Stimulated activated memory B cell treated with anti-CD40 and anti-IgM and Interleukin-4, amounts not matched to agents 10 μg/mL and 1 μg/mL and 100 μg/mL, for 72 hours (primary cell): ENCODE measurements around the gene PTHLH.
A peak's percentile ranks its signal among the peaks of the same experiment; 100 is the strongest.

Source experiments
- ATAC-seq: fragments of 150-1000 bp; cut with Tn5 transposase; 2 replicates; pipeline ENCODE4 v1.10.0; 2021
- H3K27ac Mint-ChIP-seq: one replicate; pipeline ENCODE4 v1.8.0; 2022; ENCODE audit warnings: mild to moderate bottlenecking, mixed read lengths
- H3K27me3 Mint-ChIP-seq: one replicate; pipeline ENCODE4 v1.8.0; 2022; ENCODE audit warnings: mixed read lengths
- H3K36me3 Mint-ChIP-seq: one replicate; pipeline ENCODE4 v1.8.0; 2022; ENCODE audit warnings: mixed read lengths
- H3K4me1 Mint-ChIP-seq: one replicate; pipeline ENCODE4 v1.8.0; 2022; ENCODE audit warnings: mixed read lengths
- H3K4me3 Mint-ChIP-seq: one replicate; pipeline ENCODE4 v1.8.0; 2022; ENCODE audit warnings: mild to moderate bottlenecking, moderate library complexity, mixed read lengths
- H3K9me3 Mint-ChIP-seq: one replicate; pipeline ENCODE4 v1.8.0; 2022; ENCODE audit warnings: mixed read lengths

PTHLH gene

DNA sequence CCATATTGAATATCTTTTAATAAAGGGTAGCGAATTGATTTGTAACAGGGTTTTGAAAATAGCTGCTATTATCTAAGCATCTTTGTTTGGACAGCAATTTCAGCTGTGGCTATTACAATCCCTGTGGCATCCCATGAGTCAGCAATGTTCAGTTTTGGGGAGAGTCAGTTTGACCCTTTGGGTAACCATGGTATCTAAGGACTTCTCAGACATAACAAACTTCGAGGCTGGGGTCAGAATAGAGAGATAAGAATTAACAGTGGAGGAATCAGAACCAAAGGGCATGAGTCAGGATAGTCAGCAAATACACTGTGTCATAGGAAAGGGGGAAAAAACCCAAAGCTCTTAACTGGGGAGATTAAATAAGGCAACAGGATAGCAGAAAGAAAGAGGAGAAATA lies 11.7 kb upstream of the PTHLH start:
- no peaks in the 10 kb centered on the region for H3K36me3 Mint-ChIP-seq
- no peak overlapping the region for H3K27ac Mint-ChIP-seq
- H3K4me3 Mint-ChIP-seq = no peak overlapping the region
- no peaks in the 10 kb centered on the region for H3K9me3 Mint-ChIP-seq
- no peak for ATAC-seq
- peaks cover 30% of the 10 kb centered on the region for H3K27me3 Mint-ChIP-seq
- H3K4me1 Mint-ChIP-seq = no peaks in the 10 kb centered on the region

DNA sequence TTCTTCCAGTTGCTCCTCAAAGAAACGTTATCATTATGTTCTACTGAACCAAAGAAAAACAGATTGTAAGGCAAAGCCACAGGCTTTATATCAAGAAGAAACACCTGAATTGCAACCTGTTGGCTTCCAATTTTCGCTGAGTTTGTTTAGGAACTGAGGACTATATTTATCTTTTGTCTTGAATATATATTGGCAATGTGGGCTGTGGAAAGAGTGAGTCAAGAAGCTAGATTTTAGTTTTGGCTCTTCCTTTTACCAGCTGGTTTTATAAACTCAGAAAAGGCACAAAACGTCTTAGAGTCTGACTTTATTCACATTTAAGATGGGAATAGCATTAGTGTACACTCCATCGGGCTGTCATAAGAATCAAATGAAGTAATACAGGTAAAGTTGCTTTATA lies 10.4 kb upstream of the PTHLH start:
- Mint-ChIP-seq H3K27me3 (peaks cover 43% of the 10 kb centered on the region), H3K9me3 (no peaks in the 10 kb centered on the region), H3K27ac (no peak overlapping the region), H3K4me1 (no peaks in the 10 kb centered on the region), H3K4me3 (no peak overlapping the region), H3K36me3 (no peaks in the 10 kb centered on the region)
- ATAC-seq = no peak

DNA sequence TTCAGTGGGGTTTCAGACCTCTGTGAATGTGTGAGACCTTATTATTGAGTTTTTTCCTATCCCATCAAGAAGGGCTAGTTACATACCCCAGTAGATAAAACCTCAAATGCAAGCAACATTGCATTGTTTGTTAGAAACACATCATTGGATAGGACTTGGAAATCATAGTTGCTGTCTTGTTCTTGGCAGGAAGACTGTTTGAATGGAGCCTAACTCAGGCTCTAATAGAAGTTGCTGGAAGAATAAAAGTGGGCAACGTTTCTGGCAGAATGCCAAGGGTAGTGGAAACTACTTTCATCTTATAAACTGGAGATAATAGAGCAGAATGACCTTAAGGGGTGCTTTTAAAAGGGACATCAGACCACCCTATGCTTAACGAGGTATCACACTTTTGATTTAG lies 9.9 kb upstream of the PTHLH start:
- Mint-ChIP-seq H3K27ac (no peak overlapping the region), H3K4me1 (no peaks in the 10 kb centered on the region), H3K9me3 (no peaks in the 10 kb centered on the region), H3K27me3 (peaks cover 49% of the 10 kb centered on the region), H3K4me3 (no peak overlapping the region), H3K36me3 (no peaks in the 10 kb centered on the region)
- ATAC-seq = no peak

DNA sequence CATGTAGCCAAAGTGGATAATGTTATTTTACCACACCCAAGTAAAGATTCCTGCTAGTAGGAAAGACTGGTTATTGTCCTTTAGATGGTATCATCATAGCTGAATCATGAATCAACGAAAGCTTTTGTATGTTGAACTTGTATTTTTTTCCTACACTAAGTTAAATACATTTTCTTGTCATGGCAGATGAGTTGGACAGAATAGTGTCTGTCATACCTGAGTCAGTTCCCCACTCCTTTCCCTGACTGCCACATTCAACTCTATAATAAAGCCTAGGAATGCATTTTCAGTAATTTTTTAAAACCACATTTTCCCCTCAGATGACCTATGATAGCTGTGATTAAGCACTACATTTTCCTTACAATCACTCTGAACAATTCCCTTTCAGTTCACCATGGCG lies 9.3 kb upstream of the PTHLH start:
- no peak overlapping the region for H3K4me3 Mint-ChIP-seq
- peaks cover 53% of the 10 kb centered on the region for H3K27me3 Mint-ChIP-seq
- no peaks in the 10 kb centered on the region for H3K36me3 Mint-ChIP-seq
- no peaks in the 10 kb centered on the region for H3K4me1 Mint-ChIP-seq
- no peaks in the 10 kb centered on the region for H3K9me3 Mint-ChIP-seq
- no peak overlapping the region for H3K27ac Mint-ChIP-seq
- no peak for ATAC-seq

GRCh38 chr12:27979145-27979544 lies 6.6 kb upstream of the PTHLH start:
- no peak for ATAC-seq
- H3K9me3 Mint-ChIP-seq = no peaks in the 10 kb centered on the region
- H3K4me3 Mint-ChIP-seq = no peak overlapping the region
- no peaks in the 10 kb centered on the region for H3K4me1 Mint-ChIP-seq
- H3K27ac Mint-ChIP-seq = no peak overlapping the region
- no peaks in the 10 kb centered on the region for H3K36me3 Mint-ChIP-seq
- H3K27me3 Mint-ChIP-seq = peaks cover 77% of the 10 kb centered on the region

DNA sequence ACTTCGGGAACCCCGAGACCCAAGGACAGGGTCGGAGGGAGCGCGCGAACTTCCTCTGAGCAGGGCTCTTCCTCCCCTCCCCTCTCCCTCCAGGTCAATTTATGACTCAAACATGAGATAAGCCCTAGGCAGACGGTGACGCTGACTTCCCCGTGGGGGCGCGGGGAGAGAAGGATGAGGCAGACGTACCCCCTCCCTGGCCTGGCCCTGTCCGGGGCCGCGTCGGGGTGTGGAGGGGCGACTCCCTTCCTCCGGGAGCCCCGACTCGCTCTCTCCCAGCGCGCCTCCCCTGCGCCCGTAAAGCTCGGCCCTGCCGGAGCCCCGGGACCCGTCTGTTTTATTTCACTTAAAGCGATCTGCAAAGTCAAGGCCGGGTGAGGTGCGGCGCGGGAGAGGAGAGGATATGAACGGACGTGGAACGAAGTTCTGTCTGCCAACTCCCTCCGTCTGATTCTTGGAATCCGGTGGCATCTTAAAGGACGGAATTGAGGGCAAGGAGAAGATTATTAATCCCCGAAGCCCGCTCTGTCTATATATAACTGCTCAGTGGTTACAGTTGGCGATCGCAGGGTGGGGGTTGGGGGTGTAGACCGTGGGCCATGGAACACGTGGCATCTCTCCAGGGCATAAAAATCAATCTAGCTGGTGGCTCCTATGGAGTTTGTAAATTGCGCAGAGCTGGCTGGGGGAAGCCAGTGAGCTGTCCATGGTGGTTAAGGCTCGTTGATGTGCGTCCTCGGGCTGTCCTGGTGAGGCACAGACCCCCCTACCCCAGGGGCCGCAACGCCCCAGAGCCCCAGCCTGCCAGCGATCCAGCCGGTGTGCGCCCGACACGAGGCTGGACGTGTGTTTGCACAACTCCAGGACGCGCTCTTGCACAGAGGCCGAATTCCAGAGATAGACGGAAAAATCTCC lies 2.9 kb upstream of the PTHLH start:
- Mint-ChIP-seq H3K27me3 (peaks cover 89% of the 10 kb centered on the region), H3K36me3 (no peaks in the 10 kb centered on the region), H3K4me1 (peaks cover 10% of the 10 kb centered on the region), H3K4me3 (no peak overlapping the region), H3K27ac (no peak overlapping the region), H3K9me3 (no peaks in the 10 kb centered on the region)
- ATAC-seq = no peak

DNA sequence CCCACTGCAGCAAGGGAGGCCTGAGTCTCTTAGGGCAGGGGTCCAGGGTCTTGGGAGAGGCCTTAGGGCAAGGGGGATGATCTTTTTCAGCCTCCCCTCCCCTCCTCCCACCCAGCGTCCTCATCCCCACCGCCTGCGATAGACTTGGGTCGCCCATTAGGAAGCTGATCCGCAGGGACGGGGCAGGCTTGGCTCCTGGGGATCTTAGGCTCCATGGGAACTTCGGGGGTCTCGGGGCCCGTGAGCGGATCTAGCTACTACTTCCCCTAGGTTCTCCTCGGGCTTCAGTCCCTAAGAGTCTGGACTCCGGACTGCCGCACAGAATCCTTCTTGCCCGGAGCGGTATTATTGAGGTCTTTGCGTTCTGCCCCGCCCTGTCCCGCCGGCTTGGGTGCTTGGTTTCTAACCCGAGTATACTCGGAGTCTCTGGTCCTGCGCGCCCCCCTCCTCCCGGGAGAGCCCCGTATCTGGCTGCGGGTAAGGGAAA lies 2.2 kb upstream of the PTHLH start:
- no peak overlapping the region for H3K27ac Mint-ChIP-seq
- H3K4me3 Mint-ChIP-seq = no peak overlapping the region
- no peaks in the 10 kb centered on the region for H3K9me3 Mint-ChIP-seq
- peaks cover 13% of the 10 kb centered on the region for H3K4me1 Mint-ChIP-seq
- no peak for ATAC-seq
- no peaks in the 10 kb centered on the region for H3K36me3 Mint-ChIP-seq
- peaks cover 88% of the 10 kb centered on the region for H3K27me3 Mint-ChIP-seq

DNA sequence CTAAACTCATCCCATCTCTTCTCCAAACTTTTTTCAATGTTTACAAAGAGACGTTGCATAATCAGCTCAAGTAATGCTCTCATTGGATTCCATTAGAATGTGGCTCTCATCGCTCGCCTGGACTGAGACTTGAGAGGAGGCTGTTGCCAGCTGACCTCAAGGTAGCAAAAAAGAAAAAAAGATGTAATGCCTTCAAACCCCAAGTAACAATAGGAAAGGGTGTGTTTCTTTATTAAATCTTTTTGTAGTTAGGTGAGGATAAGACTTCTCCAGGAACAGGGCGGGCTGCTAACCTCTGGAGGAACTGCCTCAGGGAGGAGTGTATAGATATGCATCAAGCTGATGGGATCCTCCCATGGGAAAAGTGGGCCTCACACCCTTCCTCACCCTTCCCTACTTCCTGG lies 956 bp upstream of the PTHLH start:
- Mint-ChIP-seq H3K27me3 (peaks cover 88% of the 10 kb centered on the region), H3K9me3 (no peaks in the 10 kb centered on the region), H3K4me1 (peaks cover 25% of the 10 kb centered on the region), H3K36me3 (no peaks in the 10 kb centered on the region), H3K27ac (no peak overlapping the region), H3K4me3 (no peak overlapping the region)
- ATAC-seq = no peak

DNA sequence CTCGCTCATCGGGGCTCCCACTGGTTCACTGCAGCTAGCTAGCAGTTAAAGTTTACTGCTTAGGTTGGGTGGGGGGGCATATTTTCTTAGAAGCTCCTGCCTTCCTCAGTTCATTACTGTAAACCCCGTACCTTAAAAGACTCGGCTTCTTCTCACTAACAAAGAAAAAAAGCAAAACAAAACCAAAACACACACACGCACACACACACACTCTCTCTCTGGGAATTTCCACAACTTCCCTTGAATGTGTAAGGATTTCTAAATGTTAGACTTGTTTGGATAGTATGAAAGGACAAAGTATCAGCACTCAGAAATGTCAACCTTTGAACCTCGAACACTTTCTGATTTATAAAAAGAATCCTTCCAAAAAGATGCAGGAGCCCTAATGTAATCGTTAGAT lies 927 bp downstream of the PTHLH start:
- H3K9me3 Mint-ChIP-seq = no peaks in the 10 kb centered on the region
- peaks cover 25% of the 10 kb centered on the region for H3K4me1 Mint-ChIP-seq
- H3K27ac Mint-ChIP-seq = no peak overlapping the region
- H3K27me3 Mint-ChIP-seq = peaks cover 81% of the 10 kb centered on the region
- H3K36me3 Mint-ChIP-seq = no peaks in the 10 kb centered on the region
- no peak for ATAC-seq
- no peak overlapping the region for H3K4me3 Mint-ChIP-seq

DNA sequence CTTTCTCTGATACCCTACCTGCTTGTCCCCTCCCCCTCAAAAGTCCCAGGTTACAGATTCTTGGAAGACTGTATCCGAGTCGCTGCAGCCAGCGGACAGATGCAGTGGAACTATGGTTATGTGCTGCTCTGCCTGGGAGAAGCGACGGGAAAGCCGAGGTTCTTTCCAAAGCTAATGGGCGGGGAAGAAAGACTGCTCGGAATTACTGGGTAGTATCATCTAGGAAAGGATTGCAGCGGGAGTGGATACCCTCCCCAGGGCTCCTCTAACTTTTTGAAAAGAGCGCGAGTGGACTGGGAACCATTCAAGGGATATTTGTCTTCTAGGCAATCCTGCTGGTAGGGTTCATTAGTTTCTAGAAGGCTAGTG lies 1.4 kb downstream of the PTHLH start:
- Mint-ChIP-seq H3K27me3 (peaks cover 77% of the 10 kb centered on the region), H3K4me1 (peaks cover 25% of the 10 kb centered on the region), H3K36me3 (no peaks in the 10 kb centered on the region), H3K27ac (no peak overlapping the region), H3K4me3 (peak overlapping the region; percentile 51), H3K9me3 (no peaks in the 10 kb centered on the region)
- no peak for ATAC-seq

DNA sequence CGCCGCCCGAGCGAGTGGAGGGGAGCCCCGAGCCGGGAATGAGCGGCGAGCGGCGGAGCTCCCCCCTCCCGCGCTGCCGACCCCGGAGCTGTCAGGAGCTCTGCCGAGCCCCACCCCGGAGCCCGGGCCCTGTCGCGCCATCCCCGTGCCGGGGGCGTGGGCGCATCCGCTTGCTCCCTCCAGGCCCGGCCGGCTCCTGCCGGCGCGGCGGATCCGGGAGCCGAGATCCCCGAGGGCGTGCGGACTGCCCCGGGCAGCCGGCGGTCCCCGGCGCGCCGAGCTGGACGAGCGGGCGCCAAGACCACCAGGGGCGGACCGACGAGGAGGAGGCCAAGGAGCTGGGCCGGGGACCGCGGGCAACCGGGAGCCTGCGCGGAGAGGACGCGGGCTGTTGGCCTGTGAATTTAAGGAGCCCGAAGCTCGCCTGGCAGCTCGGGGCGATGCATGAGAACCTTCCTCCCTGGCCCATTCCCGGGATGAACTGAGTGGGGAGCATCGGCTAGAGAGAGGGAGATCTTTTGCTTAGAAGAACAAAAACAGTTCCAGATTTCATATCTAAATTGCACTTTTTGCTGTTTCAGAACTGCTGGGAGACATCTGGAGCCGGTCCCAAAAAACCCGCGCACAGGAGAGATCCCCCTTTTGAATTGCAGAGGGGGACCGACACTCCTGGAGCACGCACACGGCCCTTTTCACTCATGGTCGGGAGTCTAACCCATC lies 2.0 kb downstream of the PTHLH start:
- H3K27ac Mint-ChIP-seq = no peak overlapping the region
- H3K27me3 Mint-ChIP-seq = peaks cover 72% of the 10 kb centered on the region
- no peaks in the 10 kb centered on the region for H3K9me3 Mint-ChIP-seq
- peak overlapping the region; percentile 51 for H3K4me3 Mint-ChIP-seq
- H3K4me1 Mint-ChIP-seq = peaks cover 25% of the 10 kb centered on the region
- peak; percentile 40 for ATAC-seq
- no peaks in the 10 kb centered on the region for H3K36me3 Mint-ChIP-seq

- Mint-ChIP-seq H3K27me3 (peaks cover 72% of the 10 kb centered on the region), H3K4me1 (peaks cover 25% of the 10 kb centered on the region), H3K27ac (no peak overlapping the region), H3K9me3 (no peaks in the 10 kb centered on the region), H3K4me3 (peak overlapping the region; percentile 74), H3K36me3 (no peaks in the 10 kb centered on the region)
- ATAC-seq = peak; percentile 74
These were observed 2.7 kb downstream of the PTHLH start for GRCh38 chr12:27969624-27970400.

- H3K36me3 Mint-ChIP-seq = no peaks in the 10 kb centered on the region
- no peak overlapping the region for H3K27ac Mint-ChIP-seq
- ATAC-seq = peak; percentile 25
- H3K4me1 Mint-ChIP-seq = peaks cover 25% of the 10 kb centered on the region
- H3K9me3 Mint-ChIP-seq = no peaks in the 10 kb centered on the region
- peaks cover 67% of the 10 kb centered on the region for H3K27me3 Mint-ChIP-seq
- peak overlapping the region; percentile 74 for H3K4me3 Mint-ChIP-seq
These were observed 3.4 kb downstream of the PTHLH start for GRCh38 chr12:27968972-27969623.

- no peak for ATAC-seq
- Mint-ChIP-seq H3K4me1 (peaks cover 25% of the 10 kb centered on the region), H3K27ac (no peak overlapping the region), H3K36me3 (no peaks in the 10 kb centered on the region), H3K9me3 (no peaks in the 10 kb centered on the region), H3K4me3 (no peak overlapping the region), H3K27me3 (peaks cover 67% of the 10 kb centered on the region)
These were observed 4.9 kb downstream of the PTHLH start for GRCh38 chr12:27967551-27968054.

DNA sequence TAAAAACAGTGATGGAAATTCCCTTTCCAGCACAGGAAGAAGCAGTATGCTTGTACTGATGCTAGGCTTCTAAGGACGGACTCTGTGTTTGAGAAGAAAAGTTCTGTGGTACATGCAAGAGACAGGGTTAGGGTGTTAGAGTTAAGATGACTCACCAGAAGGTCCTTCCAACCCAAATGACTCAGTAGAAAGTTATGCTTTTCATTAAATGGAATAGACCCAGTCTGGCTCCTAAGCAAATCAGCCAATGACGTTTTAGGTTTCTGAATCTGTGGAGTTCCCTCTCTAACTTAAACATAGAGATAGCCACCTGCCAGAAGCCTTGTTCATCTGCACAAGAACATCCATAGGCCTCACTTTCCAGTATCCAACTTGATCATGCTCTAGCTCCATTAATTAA lies 5.7 kb downstream of the PTHLH start:
- H3K4me3 Mint-ChIP-seq = no peak overlapping the region
- no peaks in the 10 kb centered on the region for H3K36me3 Mint-ChIP-seq
- H3K9me3 Mint-ChIP-seq = no peaks in the 10 kb centered on the region
- no peak for ATAC-seq
- no peak overlapping the region for H3K27ac Mint-ChIP-seq
- H3K4me1 Mint-ChIP-seq = peaks cover 25% of the 10 kb centered on the region
- H3K27me3 Mint-ChIP-seq = peaks cover 73% of the 10 kb centered on the region
